ENCODE measurements around the gene PEX6.

The PEX6 gene

DNA sequence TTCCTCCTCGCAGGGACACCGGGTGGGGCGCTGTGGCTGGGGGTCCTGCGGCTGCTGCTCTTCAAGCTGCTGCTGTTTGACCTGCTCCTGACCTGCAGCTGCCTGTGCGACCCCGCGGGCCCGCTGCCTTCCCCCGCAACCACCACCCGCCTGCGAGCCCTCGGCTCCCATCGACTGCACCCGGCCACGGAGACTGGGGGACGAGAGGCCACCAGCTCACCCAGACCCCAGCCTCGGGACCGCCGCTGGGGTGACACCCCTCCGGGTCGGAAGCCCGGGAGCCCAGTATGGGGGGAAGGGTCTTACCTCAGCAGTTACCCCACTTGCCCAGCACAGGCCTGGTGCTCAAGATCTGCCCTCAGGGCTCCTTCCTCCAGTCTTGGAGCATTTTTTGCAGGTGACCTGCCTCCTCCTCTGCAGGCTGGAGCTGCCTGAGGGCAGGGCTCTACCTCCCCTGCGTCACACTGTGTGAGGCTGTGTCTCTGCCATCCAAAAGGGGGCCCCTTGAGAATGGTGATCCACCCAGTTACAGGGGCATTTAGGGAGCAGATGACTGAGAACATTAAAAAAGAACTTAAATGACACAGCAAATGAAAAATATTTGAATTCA lies 53.6 kb downstream of the PEX6 start:
- no peak for ATAC-seq
- TF ChIP-seq SNAI2 (CRISPR knock-in tag; IDR thresholded peaks at IDR 0.05) (no peak), ZFP3 (CRISPR knock-in tag; IDR thresholded peaks at IDR 0.05) (no peak), CSRNP3 (CRISPR knock-in tag; IDR thresholded peaks at IDR 0.05) (no peak), OSR1 (CRISPR knock-in tag; IDR thresholded peaks at IDR 0.05) (no peak), GLIS3 (CRISPR knock-in tag; IDR thresholded peaks at IDR 0.05) (no peak), TOX (CRISPR knock-in tag; IDR thresholded peaks at IDR 0.05; ENCODE audit: borderline replicate concordance) (no peak), PPARA (CRISPR knock-in tag; IDR thresholded peaks at IDR 0.05; ENCODE audit: borderline replicate concordance) (no peak), ZNF70 (CRISPR knock-in tag; IDR thresholded peaks at IDR 0.05) (no peak), ZNF565 (CRISPR knock-in tag; conservative IDR thresholded peaks at IDR 0.05; ENCODE audit: low read depth) (no peak), BACH2 (CRISPR knock-in tag; IDR thresholded peaks at IDR 0.05; ENCODE audit: borderline replicate concordance) (no peak), ZFP30 (CRISPR knock-in tag; IDR thresholded peaks at IDR 0.05) (no peak), TCF4 (CRISPR knock-in tag; IDR thresholded peaks at IDR 0.05; ENCODE audit: borderline replicate concordance) (no peak), ESRRG (CRISPR knock-in tag; IDR thresholded peaks at IDR 0.05) (no peak), RARB (CRISPR knock-in tag; IDR thresholded peaks at IDR 0.05) (no peak), CSDC2 (CRISPR knock-in tag; IDR thresholded peaks at IDR 0.05) (no peak), POU6F1 (CRISPR knock-in tag; IDR thresholded peaks at IDR 0.05; ENCODE audit: borderline replicate concordance, low read depth) (no peak), ISL1 (CRISPR knock-in tag; IDR thresholded peaks at IDR 0.05) (no peak)
- TF ChIP-seq, protein P1, sequence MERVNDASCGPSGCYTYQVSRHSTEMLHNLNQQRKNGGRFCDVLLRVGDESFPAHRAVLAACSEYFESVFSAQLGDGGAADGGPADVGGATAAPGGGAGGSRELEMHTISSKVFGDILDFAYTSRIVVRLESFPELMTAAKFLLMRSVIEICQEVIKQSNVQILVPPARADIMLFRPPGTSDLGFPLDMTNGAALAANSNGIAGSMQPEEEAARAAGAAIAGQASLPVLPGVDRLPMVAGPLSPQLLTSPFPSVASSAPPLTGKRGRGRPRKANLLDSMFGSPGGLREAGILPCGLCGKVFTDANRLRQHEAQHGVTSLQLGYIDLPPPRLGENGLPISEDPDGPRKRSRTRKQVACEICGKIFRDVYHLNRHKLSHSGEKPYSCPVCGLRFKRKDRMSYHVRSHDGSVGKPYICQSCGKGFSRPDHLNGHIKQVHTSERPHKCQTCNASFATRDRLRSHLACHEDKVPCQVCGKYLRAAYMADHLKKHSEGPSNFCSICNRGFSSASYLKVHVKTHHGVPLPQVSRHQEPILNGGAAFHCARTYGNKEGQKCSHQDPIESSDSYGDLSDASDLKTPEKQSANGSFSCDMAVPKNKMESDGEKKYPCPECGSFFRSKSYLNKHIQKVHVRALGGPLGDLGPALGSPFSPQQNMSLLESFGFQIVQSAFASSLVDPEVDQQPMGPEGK (CRISPR knock-in tag; IDR thresholded peaks at IDR 0.05; ENCODE audit: borderline replicate concordance), result no peak

GRCh38 chr6:42923666-42924065 lies 55.3 kb downstream of the PEX6 start:
- no peak for ATAC-seq
- TF ChIP-seq ZFP3 (CRISPR knock-in tag; IDR thresholded peaks at IDR 0.05) (no peak), ZNF8 (CRISPR knock-in tag; IDR thresholded peaks at IDR 0.05) (no peak), ZNF70 (CRISPR knock-in tag; IDR thresholded peaks at IDR 0.05) (no peak), GLIS3 (CRISPR knock-in tag; IDR thresholded peaks at IDR 0.05) (no peak), ZFP30 (CRISPR knock-in tag; IDR thresholded peaks at IDR 0.05) (no peak), CSRNP3 (CRISPR knock-in tag; IDR thresholded peaks at IDR 0.05) (no peak), CREB5 (CRISPR knock-in tag; IDR thresholded peaks at IDR 0.05; ENCODE audit: low read depth) (no peak), ESRRG (CRISPR knock-in tag; IDR thresholded peaks at IDR 0.05) (no peak), POU6F1 (CRISPR knock-in tag; IDR thresholded peaks at IDR 0.05; ENCODE audit: borderline replicate concordance, low read depth) (no peak), PPARA (CRISPR knock-in tag; IDR thresholded peaks at IDR 0.05; ENCODE audit: borderline replicate concordance) (no peak), TOX (CRISPR knock-in tag; IDR thresholded peaks at IDR 0.05; ENCODE audit: borderline replicate concordance) (no peak), SNAI2 (CRISPR knock-in tag; IDR thresholded peaks at IDR 0.05) (no peak), ISL1 (CRISPR knock-in tag; IDR thresholded peaks at IDR 0.05) (no peak), ZC3H10 (CRISPR knock-in tag; IDR thresholded peaks at IDR 0.05) (no peak), TCF4 (CRISPR knock-in tag; IDR thresholded peaks at IDR 0.05; ENCODE audit: borderline replicate concordance) (no peak), RARB (CRISPR knock-in tag; IDR thresholded peaks at IDR 0.05) (no peak)
